Lower lobe of right lung (tissue), 2 donors: ENCODE data around the gene DDX39A. TPM values are rescaled to one million over a fixed set of nuclear protein-coding genes. Genes with fewer than 3 reads are reported as not detected.
"Not testable (repeated sequence)": the region's sequence is repeated elsewhere in the genome, so short reads cannot be mapped to it uniquely, and the experiment has no call there.

ENCODE experiments used
- ATAC-seq, 2 donors: fragments of 200-7000 bp; cut with Tn5 transposase; one replicate each; pipeline ENCODE4 v1.9.1; 2020 to 2022; ENCODE audit warnings: mild to moderate bottlenecking in 2 of 2, moderate library complexity in 2 of 2
- DNase-seq: peaks from one replicate; pipeline ENCODE4 v3.0.0-alpha.2; 2020
- H3K27ac ChIP-seq: fragments of 200-600 bp; one replicate; pipeline ENCODE4 v1.8.0; 2022
- H3K27me3 ChIP-seq: fragments of 200-600 bp; one replicate; pipeline ENCODE4 v1.8.0; 2022; ENCODE audit warnings: low read depth
- H3K36me3 ChIP-seq: fragments of 200-600 bp; one replicate; pipeline ENCODE4 v1.8.0; 2022; ENCODE audit warnings: mild to moderate bottlenecking
- H3K4me1 ChIP-seq: fragments of 200-600 bp; one replicate; pipeline ENCODE4 v1.8.0; 2022
- H3K4me3 ChIP-seq: fragments of 200-600 bp; one replicate; pipeline ENCODE4 v1.8.0; 2022; ENCODE audit warnings: mild to moderate bottlenecking
- H3K9me3 ChIP-seq: fragments of 200-600 bp; one replicate; pipeline ENCODE4 v1.8.0; 2022
- intact Hi-C: fragments of 100-400 bp; cut with DNase I; formaldehyde crosslinking; loops from one replicate; pipeline ENCODE4 v1.11.0; 2022
- total RNA-seq: library from RNA; stranded (reverse); fragmentation: NEBNext Ultra II Directional; extraction: Animal tissue kit (Norgen Biotek cat#: 25700); gene quantifications from one replicate; pipeline ENCODE4 v1.2.1, GENCODE V29; 2021
- TF ChIP-seq, protein P1 (sequence below): fragments of 200-600 bp; IDR thresholded peaks from one replicate; pipeline ENCODE4 v1.8.0; 2022; ENCODE audit warnings: antibody characterized with exemption, mild to moderate bottlenecking
- donor health status: DM: no; HTN: yes; CAD: no; lungs with severe emphysema.

DDX39A gene
- total RNA-seq, 1 donor from 2014 or later = 59.3 TPM

DNA sequence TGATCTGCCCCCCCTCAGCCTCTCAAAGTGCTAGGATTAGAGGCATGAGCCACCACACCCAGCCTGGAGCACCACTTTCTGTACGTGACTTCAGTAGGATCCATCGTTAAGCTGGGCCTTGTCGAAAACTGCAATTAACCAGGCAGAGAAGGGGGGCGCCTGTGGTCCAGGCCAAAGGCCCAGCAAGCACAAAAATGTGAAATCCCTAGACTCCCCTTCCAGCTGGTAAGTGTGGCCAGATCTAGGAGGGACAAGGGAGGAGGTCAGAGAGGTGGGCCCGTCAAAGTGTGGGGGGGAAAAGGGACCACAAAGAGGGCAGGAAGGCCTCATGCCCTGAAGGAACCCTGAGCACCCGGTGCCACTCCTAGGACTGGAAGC is 13.8 kb downstream of the DDX39A start:
- Histone ChIP-seq H3K4me3 (no peak overlapping the region), H3K9me3 (no peaks in the 10 kb centered on the region), H3K36me3 (peaks cover 100% of the 10 kb centered on the region), H3K27me3 (no peaks in the 10 kb centered on the region), H3K4me1 (peaks cover 18% of the 10 kb centered on the region), H3K27ac (peak overlapping the region; percentile 61)
- no peak for DNase-seq
- intact Hi-C loops = no loop called here
- TF ChIP-seq, protein P1, sequence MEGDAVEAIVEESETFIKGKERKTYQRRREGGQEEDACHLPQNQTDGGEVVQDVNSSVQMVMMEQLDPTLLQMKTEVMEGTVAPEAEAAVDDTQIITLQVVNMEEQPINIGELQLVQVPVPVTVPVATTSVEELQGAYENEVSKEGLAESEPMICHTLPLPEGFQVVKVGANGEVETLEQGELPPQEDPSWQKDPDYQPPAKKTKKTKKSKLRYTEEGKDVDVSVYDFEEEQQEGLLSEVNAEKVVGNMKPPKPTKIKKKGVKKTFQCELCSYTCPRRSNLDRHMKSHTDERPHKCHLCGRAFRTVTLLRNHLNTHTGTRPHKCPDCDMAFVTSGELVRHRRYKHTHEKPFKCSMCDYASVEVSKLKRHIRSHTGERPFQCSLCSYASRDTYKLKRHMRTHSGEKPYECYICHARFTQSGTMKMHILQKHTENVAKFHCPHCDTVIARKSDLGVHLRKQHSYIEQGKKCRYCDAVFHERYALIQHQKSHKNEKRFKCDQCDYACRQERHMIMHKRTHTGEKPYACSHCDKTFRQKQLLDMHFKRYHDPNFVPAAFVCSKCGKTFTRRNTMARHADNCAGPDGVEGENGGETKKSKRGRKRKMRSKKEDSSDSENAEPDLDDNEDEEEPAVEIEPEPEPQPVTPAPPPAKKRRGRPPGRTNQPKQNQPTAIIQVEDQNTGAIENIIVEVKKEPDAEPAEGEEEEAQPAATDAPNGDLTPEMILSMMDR = no peak
- no peak for ATAC-seq

DNA sequence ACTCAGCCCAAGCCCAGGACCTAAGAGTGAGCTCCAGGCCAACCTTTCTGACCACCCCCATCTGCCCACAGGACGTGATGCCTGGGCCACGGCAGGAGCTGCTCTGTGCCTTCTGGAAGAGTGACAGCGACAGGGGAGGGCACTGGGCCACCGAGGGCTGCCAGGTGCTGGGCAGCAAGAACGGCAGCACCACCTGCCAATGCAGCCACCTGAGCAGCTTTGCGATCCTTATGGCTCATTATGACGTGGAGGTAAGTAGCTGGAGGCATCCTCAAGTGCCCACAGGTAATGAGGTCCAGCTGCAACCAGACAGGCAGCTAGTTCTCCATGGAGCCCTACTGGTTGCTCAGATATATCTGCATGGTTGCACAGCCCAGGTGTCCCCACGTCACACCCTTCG is 14.8 kb downstream of the DDX39A start:
- no peak overlapping the region for H3K27ac ChIP-seq
- TF ChIP-seq, protein P1 = no peak
- no peak for DNase-seq
- peaks cover 11% of the 10 kb centered on the region for H3K4me1 ChIP-seq
- no peaks in the 10 kb centered on the region for H3K27me3 ChIP-seq
- H3K4me3 ChIP-seq = no peak overlapping the region
- no peaks in the 10 kb centered on the region for H3K9me3 ChIP-seq
- H3K36me3 ChIP-seq = peaks cover 100% of the 10 kb centered on the region
- ATAC-seq = no peak
- intact Hi-C loops = no loop called here

DNA sequence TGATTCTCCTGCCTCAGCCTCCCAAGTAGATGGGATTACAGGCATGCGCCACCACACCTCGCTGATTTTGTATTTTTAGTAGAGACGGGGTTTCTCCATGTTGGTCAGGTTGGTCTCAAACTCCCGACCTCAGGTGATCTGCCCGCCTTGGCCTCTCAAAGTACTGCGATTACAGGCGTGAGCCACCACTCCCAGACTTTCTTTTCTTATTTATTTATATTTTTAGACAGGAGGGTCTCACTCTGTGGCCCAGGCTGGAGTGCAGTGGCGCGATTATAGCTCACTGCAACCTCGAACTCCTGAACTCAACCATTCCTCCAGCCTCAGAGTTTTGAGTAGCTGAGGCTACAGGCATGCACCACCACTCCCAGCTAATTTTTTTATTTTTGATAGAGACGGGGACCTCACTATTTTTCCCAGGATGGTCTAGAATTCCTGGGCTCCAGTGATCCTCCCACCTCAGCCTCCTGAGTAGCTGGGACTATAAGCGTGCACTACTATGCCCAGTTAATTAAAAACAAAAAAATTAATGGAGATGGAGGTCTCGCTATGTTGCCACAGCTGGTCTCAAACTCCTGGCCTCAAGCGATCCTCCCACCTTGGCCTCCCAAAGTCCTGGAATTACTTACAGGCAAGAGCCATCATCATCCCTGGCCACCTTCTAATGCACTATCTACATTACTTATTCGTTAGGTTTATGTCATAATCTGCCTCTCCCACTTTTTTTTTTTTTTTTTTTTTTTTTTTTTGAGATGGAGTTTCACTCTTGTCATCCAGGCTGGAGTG is 15.8 kb downstream of the DDX39A start:
- intact Hi-C loops, H3K9me3 ChIP-seq, H3K27ac ChIP-seq, DNase-seq, H3K4me3 ChIP-seq, ATAC-seq, H3K27me3 ChIP-seq: not testable (repeated sequence)
- H3K4me1 ChIP-seq = peaks cover 11% of the 10 kb centered on the region
- H3K36me3 ChIP-seq = peaks cover 100% of the 10 kb centered on the region

DNA sequence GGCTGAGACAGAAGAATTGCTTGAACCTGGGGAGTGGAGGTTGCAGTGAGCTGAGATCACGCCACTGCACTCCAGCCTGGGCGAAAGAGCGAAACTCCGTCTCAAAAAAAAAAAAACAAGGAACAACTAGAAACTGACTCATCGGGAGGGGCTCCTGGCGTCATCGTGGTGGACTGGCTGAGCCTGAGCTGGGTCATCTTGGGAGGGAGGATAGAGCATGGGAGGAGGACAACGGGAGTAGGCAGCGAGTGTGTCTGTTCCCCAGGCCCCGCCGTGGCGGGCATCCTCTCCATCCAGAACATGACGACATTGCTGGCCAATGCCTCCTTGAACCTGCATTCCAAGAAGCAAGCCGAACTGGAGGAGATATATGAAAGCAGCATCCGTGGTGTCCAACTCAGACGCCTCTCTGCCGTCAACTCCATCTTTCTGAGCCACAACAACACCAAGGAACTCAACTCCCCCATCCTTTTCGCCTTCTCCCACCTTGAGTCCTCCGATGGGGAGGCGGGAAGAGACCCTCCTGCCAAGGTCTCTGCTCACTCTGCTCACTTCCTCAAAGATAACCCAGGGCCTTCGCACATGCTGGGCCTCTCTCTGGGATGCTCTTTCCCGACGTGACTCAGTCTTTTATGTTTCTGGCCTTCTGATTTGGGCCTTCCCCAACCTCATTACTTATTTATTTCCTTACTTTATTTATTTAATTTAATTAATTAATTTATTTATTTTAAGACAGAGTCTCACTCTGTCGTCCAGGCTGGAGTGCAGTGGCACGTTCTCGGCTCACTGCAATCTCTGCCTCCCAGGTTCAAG is 16.6 kb downstream of the DDX39A start:
- H3K27ac ChIP-seq = no peak overlapping the region
- DNase-seq (peak; percentile 66), ATAC-seq (peak in 1 of 2 donors; percentile 38)
- H3K9me3 ChIP-seq = no peaks in the 10 kb centered on the region
- intact Hi-C loops = no loop called here
- H3K27me3 ChIP-seq = no peaks in the 10 kb centered on the region
- peaks cover 11% of the 10 kb centered on the region for H3K4me1 ChIP-seq
- TF ChIP-seq, protein P1 = no peak
- no peak overlapping the region for H3K4me3 ChIP-seq
- peaks cover 98% of the 10 kb centered on the region for H3K36me3 ChIP-seq

DNA sequence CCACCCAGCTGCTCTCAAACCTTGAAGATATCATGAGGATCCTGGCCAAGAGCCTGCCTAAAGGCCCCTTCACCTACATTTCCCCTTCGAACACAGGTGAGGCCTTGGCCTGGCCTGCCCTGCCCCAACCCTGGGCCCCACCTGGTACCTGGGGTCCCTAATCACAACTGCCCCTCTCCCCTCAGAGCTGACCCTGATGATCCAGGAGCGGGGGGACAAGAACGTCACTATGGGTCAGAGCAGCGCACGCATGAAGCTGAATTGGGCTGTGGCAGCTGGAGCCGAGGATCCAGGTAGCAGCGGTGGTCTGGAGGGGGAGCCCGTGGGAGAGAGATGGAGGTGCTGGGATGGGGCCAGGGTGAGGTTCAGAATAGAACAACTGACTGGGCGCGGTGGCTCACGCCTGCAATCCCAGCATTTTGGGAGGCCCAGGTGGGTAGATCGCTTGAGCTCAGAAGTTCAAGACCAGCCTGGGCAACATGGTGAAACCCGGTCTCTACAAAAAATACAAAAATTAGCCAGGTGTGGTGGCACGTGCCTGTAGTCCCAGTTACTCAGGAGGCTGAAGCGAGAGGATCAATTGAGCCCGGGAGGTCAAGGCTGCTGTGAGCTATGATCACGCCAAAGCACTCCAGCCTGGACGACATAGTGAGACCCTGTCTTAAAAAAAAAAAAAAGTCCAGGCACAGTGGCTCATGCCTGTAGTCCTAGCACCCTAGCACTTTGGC is 17.5 kb downstream of the DDX39A start:
- TF ChIP-seq, protein P1 = no peak
- Histone ChIP-seq H3K4me1 (peaks cover 10% of the 10 kb centered on the region), H3K4me3 (no peak overlapping the region), H3K27me3 (no peaks in the 10 kb centered on the region), H3K9me3 (no peaks in the 10 kb centered on the region), H3K36me3 (peaks cover 97% of the 10 kb centered on the region), H3K27ac (no peak overlapping the region)
- intact Hi-C loops = no loop called here
- DNase-seq = no peak
- no peak for ATAC-seq
